Muscle layer of colon (tissue), 2 donors: ENCODE data around the gene BRK1.
A peak's percentile ranks its signal among the peaks of the same experiment; 100 is the strongest.
"Not testable (repeated sequence)": the region's sequence is repeated elsewhere in the genome, so short reads cannot be mapped to it uniquely, and the experiment has no call there.

Experiments
- H3K27ac ChIP-seq: one replicate; pipeline ENCODE4 v1.7.0; 2013; ENCODE audit warnings: low read depth, mild to moderate bottlenecking, low read length, moderate library complexity
- H3K27me3 ChIP-seq, 2 donors: one replicate each; pipeline ENCODE4 v1.7.0; 2013; ENCODE audit warnings: low read length in 2 of 2, mild to moderate bottlenecking in 2 of 2; ENCODE audit not compliant: insufficient read depth in 2 of 2, control insufficient read depth in 1 of 2
- H3K36me3 ChIP-seq: one replicate; pipeline ENCODE4 v1.7.0; 2013; ENCODE audit warnings: mild to moderate bottlenecking, low read length; ENCODE audit not compliant: insufficient read depth
- H3K4me1 ChIP-seq: one replicate; pipeline ENCODE4 v1.7.0; 2013; ENCODE audit warnings: mild to moderate bottlenecking, low read length; ENCODE audit not compliant: insufficient read depth
- H3K4me3 ChIP-seq, 2 donors: one replicate each; pipeline ENCODE4 v1.7.0; 2013; ENCODE audit warnings: low read length in 2 of 2, low read depth in 1 of 2, mild to moderate bottlenecking in 1 of 2, moderate library complexity in 1 of 2
- H3K9ac ChIP-seq: one replicate; pipeline ENCODE4 v1.7.0; 2013; ENCODE audit warnings: low read length
- H3K9me3 ChIP-seq: one replicate; pipeline ENCODE4 v1.7.0; 2013; ENCODE audit warnings: mild to moderate bottlenecking, low read length
- donor health status: abdominal sarcoma.
- donor health status: Adenocarcinoma of cecum.

BRK1 gene

DNA sequence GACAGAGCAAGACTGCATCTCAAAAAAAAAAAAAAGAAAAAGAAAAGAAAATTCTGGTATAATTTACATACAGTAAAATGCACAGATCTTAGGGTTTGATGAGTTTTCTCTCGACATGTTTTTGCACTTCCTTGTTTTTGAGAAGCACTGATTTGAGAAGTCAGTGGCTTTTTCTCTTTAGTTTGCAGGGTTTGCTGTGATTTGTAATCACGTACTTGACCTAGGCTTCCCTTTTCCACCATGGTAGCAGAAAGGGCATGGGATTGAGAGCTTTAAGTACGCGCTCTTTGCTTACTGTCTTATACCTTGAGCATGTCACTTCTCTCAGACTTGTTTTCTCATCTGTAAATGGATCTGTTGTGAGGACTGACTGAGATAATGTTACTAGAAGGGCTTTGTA lies 30.2 kb downstream of the BRK1 start:
- Histone ChIP-seq H3K9me3 (no peaks in the 10 kb centered on the region), H3K27ac (no peak overlapping the region), H3K4me3 (no peak overlapping the region), H3K4me1 (peaks cover 15% of the 10 kb centered on the region), H3K27me3 (no peaks in the 10 kb centered on the region), H3K9ac (no peak overlapping the region), H3K36me3 (peaks cover 17% of the 10 kb centered on the region)

- H3K4me1 ChIP-seq, result no peaks in the 10 kb centered on the region
- H3K9me3 ChIP-seq, result no peaks in the 10 kb centered on the region
- H3K4me3 ChIP-seq, result no peak overlapping the region
- H3K27me3 ChIP-seq, result no peaks in the 10 kb centered on the region
- no peak overlapping the region for H3K9ac ChIP-seq
- H3K27ac ChIP-seq, result no peak overlapping the region
- H3K36me3 ChIP-seq, result peaks cover 26% of the 10 kb centered on the region
Measured at GRCh38 chr3:10149226-10149625, 33.8 kb downstream of the BRK1 start.

DNA sequence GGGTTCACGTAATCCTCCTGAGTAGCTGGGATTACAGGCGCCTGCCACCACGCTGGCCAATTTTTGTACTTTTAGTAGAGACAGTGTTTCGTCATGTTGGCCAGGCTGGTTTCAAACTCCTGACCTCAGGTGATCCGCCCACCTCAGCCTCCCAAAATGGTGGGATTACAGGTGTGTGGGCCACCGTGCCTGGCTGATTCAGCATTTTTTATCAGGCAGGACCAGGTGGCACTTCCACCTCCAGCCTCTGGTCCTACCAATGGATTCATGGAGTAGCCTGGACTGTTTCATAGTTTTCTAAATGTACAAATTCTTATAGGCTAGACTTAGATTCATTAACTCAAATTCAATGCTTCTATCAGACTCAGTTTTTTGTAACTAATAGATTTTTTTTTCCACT lies 35.5 kb downstream of the BRK1 start:
- H3K9me3 ChIP-seq, result no peaks in the 10 kb centered on the region
- no peaks in the 10 kb centered on the region for H3K27me3 ChIP-seq
- H3K27ac ChIP-seq, result no peak overlapping the region
- peaks cover 26% of the 10 kb centered on the region for H3K36me3 ChIP-seq
- no peaks in the 10 kb centered on the region for H3K4me1 ChIP-seq
- H3K4me3 ChIP-seq, result no peak overlapping the region
- H3K9ac ChIP-seq, result no peak overlapping the region

DNA sequence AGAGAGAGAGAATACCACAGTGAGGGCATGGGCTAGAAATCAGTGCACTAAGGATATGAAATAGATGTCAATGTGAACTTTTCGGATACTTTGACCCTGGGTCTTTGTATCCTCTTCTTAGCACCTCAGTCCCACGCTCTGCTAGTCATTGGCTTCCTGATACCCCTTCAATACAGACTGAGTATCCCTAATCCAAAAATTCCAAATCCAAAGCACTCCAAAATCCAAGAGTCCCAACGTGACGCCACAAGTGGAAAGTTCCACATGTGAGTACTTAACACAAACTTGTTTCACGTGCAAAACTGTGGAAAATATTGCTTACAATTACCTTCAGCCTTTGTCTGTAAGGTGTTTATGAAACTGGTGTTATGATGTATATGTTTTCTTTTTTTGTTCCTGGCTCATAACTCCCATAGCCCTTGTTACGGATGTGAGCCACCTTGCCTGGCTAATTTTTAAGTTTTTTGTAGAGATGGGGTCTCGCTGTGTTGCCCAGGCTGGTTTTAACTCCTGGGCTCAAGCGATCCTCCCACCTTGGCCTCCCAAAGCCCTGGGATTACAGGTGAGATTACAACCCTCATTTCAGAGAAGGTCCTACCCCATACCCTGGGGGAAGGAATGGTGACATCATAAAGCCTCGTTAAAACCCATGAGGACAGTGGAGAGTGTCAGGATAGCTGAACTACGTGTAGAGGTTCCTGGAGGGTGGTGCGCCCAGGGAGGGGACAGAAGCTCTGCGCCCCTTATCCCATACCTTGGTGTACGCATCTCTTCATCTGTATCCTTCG lies 39.1 kb downstream of the BRK1 start:
- Histone ChIP-seq H3K4me3 (no peak overlapping the region), H3K4me1 (no peaks in the 10 kb centered on the region), H3K27ac (no peak overlapping the region), H3K9me3 (no peaks in the 10 kb centered on the region), H3K27me3 (no peaks in the 10 kb centered on the region), H3K36me3 (peaks cover 20% of the 10 kb centered on the region), H3K9ac (no peak overlapping the region)

- Histone ChIP-seq H3K4me1 (no peaks in the 10 kb centered on the region), H3K9ac (no peak overlapping the region), H3K36me3 (peaks cover 15% of the 10 kb centered on the region), H3K27me3 (no peaks in the 10 kb centered on the region), H3K4me3 (no peak overlapping the region), H3K9me3 (no peaks in the 10 kb centered on the region), H3K27ac (no peak overlapping the region)
Measured at GRCh38 chr3:10155123-10155472, 39.6 kb downstream of the BRK1 start.

GRCh38 chr3:10155658-10156057 lies 40.2 kb downstream of the BRK1 start:
- H3K36me3 ChIP-seq, result peaks cover 9% of the 10 kb centered on the region
- H3K4me3 ChIP-seq, result no peak overlapping the region
- no peaks in the 10 kb centered on the region for H3K27me3 ChIP-seq
- no peak overlapping the region for H3K27ac ChIP-seq
- no peaks in the 10 kb centered on the region for H3K9me3 ChIP-seq
- no peak overlapping the region for H3K9ac ChIP-seq
- H3K4me1 ChIP-seq, result no peaks in the 10 kb centered on the region

DNA sequence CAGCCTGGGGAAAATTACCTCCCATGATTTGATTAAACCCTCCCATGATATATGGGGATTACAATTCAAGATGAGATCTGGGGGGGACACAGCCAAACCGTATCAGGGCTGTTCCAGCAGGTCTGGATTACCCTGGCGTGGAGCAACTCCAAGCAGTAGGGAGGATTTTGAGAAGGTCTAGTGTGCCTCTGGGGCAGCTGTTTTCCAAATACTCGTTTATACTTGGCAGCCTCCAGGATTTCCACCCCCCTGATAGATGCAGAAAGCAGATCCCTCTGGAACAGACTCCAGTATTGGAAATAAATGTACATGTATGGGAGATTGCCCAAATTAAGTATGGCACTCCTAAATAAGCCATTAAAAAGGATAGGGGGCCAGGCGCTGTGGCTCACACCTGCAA lies 41.6 kb downstream of the BRK1 start:
- H3K36me3 ChIP-seq, result no peaks in the 10 kb centered on the region
- no peak overlapping the region for H3K27ac ChIP-seq
- no peaks in the 10 kb centered on the region for H3K9me3 ChIP-seq
- H3K4me3 ChIP-seq, result no peak overlapping the region
- H3K9ac ChIP-seq, result no peak overlapping the region
- H3K4me1 ChIP-seq, result no peaks in the 10 kb centered on the region
- no peaks in the 10 kb centered on the region for H3K27me3 ChIP-seq

- not testable (repeated sequence) for H3K4me3 ChIP-seq, H3K4me1 ChIP-seq, H3K27me3 ChIP-seq, H3K36me3 ChIP-seq, H3K9ac ChIP-seq, H3K27ac ChIP-seq, H3K9me3 ChIP-seq
Measured at GRCh38 chr3:10158555-10158954, 43.1 kb downstream of the BRK1 start.

GRCh38 chr3:10160346-10160745 lies 44.9 kb downstream of the BRK1 start:
- H3K9ac ChIP-seq, result no peak overlapping the region
- no peak overlapping the region for H3K27ac ChIP-seq
- H3K27me3 ChIP-seq, result no peaks in the 10 kb centered on the region
- no peaks in the 10 kb centered on the region for H3K4me1 ChIP-seq
- H3K9me3 ChIP-seq, result no peaks in the 10 kb centered on the region
- no peak overlapping the region for H3K4me3 ChIP-seq
- no peaks in the 10 kb centered on the region for H3K36me3 ChIP-seq

DNA sequence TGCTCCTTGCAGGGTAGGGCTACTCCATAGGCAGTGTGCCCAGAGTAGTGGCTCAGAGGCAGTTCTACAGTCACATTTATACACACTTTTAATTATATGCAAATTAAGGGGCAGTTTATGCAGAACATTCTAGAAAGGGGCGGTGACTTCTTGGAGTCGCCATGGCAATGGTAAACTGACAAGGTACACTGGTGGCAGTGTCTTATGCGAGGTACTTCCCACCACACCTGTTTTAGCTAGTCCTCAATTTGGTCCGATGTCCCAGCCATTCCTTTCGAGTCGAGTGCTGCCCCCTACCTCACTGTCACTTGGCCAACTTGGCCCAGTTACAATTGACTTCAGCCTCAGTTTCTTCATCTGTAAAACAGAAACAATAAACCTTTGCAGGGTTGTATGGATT lies 45.5 kb downstream of the BRK1 start:
- Histone ChIP-seq H3K9ac (no peak overlapping the region), H3K27ac (no peak overlapping the region), H3K9me3 (no peaks in the 10 kb centered on the region), H3K4me1 (no peaks in the 10 kb centered on the region), H3K36me3 (no peaks in the 10 kb centered on the region), H3K4me3 (no peak overlapping the region), H3K27me3 (no peaks in the 10 kb centered on the region)

DNA sequence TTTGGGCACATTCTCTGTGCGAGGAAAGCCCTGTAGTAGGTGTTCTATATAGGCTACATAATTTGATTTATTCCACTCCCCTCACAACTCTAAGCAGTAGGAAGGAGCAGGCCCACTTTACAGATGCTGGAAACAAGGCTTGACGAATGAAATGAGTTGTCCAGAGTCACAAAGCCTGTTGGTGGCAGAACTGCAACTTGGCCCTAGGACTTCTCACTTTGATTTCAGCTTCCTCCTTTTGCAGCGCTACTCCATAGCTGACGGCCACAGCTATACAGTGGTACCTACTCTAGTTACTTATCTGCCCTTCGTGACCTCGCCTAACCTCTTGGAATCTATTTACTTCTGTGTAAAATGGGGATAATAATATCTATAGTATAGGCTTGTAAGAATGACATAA lies 46.7 kb downstream of the BRK1 start:
- no peak overlapping the region for H3K27ac ChIP-seq
- no peak overlapping the region for H3K9ac ChIP-seq
- no peaks in the 10 kb centered on the region for H3K9me3 ChIP-seq
- H3K4me3 ChIP-seq, result no peak overlapping the region
- H3K4me1 ChIP-seq, result no peaks in the 10 kb centered on the region
- no peaks in the 10 kb centered on the region for H3K36me3 ChIP-seq
- no peaks in the 10 kb centered on the region for H3K27me3 ChIP-seq

DNA sequence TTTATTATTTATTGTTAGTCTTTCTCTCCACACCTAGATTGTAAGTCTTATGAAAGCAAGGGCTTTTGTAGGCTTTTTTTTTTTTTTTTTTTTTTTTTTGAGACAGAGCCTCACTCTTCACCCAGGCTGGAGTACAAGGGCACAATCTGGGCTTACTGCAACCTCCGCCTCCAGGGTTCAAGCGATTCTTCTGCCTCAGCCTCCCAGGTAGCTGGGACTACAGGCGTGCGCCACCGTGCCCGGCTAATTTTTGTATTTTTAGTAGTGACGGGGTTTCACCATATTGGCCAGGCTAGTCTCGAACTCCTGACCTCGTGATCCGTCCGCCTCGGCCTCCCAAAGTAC lies 48.7 kb downstream of the BRK1 start:
- H3K9me3 ChIP-seq, H3K9ac ChIP-seq, H3K27me3 ChIP-seq, H3K4me1 ChIP-seq, H3K27ac ChIP-seq, H3K36me3 ChIP-seq: not testable (repeated sequence)
- H3K4me3 ChIP-seq, result peak overlapping the region in 1 of 2 donors; percentile 79
